ENCODE results near the gene PAK5.

GRCh38 chr20:9600562-9600961 is 238.3 kb downstream of the PAK5 start:
- TF ChIP-seq CTCF (IDR thresholded peaks at IDR 0.05) (no peak), EP300 (IDR thresholded peaks at IDR 0.05; ENCODE audit: low read depth) (no peak), POLR2A (IDR thresholded peaks at IDR 0.05) (no peak), POLR2AphosphoS5 (IDR thresholded peaks at IDR 0.05) (no peak)
